Epithelial cell of esophagus (primary cell): ENCODE data around the gene TMEM26.

Source experiments
- DNase-seq: peaks from one replicate; pipeline ENCODE4 v3.0.0; 2010; ENCODE audit warnings: low read depth
- H3K4me3 ChIP-seq: 2 replicates; pipeline ENCODE4 v1.5.1; 2011; ENCODE audit warnings: mild to moderate bottlenecking, low read length, control low read depth
- TF ChIP-seq, protein P1 (sequence below): IDR thresholded peaks from 2 replicates; pipeline ENCODE4 v1.5.1; 2011; ENCODE audit warnings: low read depth, mild to moderate bottlenecking, low read length, control low read depth, inconsistent platforms; ENCODE audit not compliant: insufficient read depth; ENCODE audit errors: missing control alignments

The TMEM26 gene

DNA sequence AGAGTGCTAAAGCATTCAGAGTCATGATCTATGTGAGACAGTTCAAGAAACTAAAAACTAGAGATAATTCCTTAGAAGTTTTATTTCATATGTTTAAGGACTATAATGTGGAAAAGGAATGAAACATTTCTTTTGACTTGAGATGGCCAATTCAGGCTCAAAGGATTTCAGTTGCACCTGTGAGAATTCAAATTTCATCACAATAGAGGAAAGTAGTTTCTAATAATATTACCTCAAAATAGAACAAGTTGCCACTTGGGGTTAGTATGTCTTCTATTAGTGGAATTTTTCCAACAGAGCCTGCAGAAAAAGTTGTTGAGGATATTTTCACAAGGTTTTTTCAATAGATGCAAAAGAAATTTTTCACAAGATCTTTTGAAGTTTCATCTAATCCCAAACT is 37.4 kb downstream of the TMEM26 start:
- no peak for DNase-seq
- H3K4me3 ChIP-seq = no peak overlapping the region
- TF ChIP-seq, protein P1, sequence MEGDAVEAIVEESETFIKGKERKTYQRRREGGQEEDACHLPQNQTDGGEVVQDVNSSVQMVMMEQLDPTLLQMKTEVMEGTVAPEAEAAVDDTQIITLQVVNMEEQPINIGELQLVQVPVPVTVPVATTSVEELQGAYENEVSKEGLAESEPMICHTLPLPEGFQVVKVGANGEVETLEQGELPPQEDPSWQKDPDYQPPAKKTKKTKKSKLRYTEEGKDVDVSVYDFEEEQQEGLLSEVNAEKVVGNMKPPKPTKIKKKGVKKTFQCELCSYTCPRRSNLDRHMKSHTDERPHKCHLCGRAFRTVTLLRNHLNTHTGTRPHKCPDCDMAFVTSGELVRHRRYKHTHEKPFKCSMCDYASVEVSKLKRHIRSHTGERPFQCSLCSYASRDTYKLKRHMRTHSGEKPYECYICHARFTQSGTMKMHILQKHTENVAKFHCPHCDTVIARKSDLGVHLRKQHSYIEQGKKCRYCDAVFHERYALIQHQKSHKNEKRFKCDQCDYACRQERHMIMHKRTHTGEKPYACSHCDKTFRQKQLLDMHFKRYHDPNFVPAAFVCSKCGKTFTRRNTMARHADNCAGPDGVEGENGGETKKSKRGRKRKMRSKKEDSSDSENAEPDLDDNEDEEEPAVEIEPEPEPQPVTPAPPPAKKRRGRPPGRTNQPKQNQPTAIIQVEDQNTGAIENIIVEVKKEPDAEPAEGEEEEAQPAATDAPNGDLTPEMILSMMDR = no peak

DNA sequence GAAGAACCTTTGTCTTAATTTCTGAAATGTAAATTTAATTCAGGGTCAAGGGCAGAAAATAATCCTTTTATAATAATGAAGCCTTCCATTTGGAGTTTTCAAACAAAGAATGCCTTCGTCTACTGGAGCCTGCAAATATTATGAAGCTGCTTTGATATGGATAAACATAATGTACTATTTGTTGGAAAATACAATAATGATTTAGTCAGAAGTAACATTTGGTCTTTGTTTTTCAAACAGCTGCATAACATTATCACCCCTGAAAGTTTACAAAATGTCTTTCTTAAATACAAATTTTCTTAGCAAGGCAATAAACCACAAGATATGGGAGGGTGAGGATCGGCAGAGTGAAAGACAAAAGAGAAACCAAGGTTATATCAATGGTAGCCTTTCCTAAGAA is 41.5 kb downstream of the TMEM26 start:
- DNase-seq = no peak
- H3K4me3 ChIP-seq = no peak overlapping the region
- TF ChIP-seq, protein P1 = no peak

- TF ChIP-seq, protein P1 = no peak
- no peak overlapping the region for H3K4me3 ChIP-seq
- DNase-seq = peak; percentile 4
Measured at GRCh38 chr10:61410353-61411070, 42.7 kb downstream of the TMEM26 start.

- DNase-seq = no peak
- TF ChIP-seq, protein P1 = no peak
- no peak overlapping the region for H3K4me3 ChIP-seq
Measured at GRCh38 chr10:61409157-61409556, 44.0 kb downstream of the TMEM26 start.

- TF ChIP-seq, protein P1 = no peak
- no peak overlapping the region for H3K4me3 ChIP-seq
Measured at GRCh38 chr10:61408105-61408504, 45.1 kb downstream of the TMEM26 start.

DNA sequence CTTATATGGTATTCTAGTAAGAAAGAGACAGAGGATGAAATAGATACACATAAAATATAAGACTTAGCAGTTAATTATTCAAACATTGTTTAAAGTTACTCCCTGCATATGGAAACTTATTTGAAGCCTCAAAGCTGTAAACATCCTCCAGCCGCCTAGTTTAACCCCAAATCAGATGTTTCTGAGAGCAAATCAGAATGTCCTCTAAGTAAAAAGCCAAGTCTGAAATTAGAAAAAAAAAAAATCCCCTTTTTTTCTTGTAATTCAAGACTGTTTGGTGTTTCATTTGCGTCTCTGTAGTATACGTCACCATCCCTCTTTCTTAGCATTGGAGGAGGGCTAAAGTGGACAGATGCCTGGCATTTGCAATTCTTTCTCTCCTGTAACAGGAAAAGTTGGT is 46.4 kb downstream of the TMEM26 start:
- TF ChIP-seq, protein P1 = no peak
- H3K4me3 ChIP-seq = no peak overlapping the region
- no peak for DNase-seq

More at GRCh38 chr10:61408105-61408504, 45.1 kb downstream of the TMEM26 start:
- DNase-seq = no peak

- H3K4me3 ChIP-seq = no peak overlapping the region
- DNase-seq = no peak
- TF ChIP-seq, protein P1 = no peak
Measured at GRCh38 chr10:61406242-61406641, 46.9 kb downstream of the TMEM26 start.
